GM19238 (cell line): ENCODE measurements around the gene PDCD2L.
A peak's percentile ranks its signal among the peaks of the same experiment; 100 is the strongest.
"Not testable (repeated sequence)": the region's sequence is repeated elsewhere in the genome, so short reads cannot be mapped to it uniquely, and the experiment has no call there.

Source experiments
- DNase-seq: peaks from one replicate; pipeline ENCODE4 v3.0.0; 2011; ENCODE audit warnings: low spot score; ENCODE audit not compliant: insufficient read length

Gene PDCD2L, protein sequence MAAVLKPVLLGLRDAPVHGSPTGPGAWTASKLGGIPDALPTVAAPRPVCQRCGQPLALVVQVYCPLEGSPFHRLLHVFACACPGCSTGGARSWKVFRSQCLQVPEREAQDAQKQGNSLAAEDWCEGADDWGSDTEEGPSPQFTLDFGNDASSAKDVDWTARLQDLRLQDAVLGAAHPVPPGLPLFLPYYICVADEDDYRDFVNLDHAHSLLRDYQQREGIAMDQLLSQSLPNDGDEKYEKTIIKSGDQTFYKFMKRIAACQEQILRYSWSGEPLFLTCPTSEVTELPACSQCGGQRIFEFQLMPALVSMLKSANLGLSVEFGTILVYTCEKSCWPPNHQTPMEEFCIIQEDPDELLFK

DNA sequence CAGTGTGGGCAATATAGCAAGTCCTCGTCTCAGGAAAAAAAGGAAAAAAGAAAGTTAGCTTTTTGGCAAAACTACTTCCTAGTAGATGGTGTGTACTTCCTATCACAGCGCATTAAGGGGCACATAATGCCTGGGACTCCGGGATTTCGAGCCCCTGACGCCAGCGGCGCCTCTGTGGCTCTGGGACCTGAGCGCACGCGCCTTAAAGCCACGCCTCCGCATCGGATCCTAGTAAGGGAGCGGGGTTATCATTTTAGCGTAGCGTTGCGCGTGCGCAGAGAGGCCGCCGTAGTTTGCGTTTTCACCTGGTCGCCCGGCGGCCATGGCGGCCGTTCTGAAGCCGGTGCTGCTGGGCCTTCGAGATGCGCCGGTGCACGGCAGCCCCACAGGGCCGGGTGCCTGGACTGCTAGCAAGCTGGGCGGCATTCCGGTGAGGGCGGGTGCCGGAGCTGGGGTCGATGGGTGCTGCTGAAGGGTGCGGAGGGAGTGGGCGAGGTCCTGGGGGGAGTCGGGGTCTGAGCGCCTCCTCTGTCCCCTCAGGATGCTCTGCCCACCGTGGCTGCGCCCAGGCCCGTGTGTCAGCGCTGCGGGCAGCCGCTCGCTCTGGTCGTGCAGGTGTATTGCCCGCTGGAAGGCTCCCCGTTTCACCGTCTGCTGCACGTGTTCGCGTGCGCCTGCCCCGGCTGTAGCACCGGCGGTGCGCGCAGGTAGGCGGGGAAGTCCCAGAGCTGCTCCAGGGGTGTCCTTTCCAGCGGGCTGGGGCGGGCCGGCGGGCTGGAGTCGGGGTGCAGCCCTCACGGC lies at the start of gene PDCD2L:
Gene PDCD2L, plus strand, starts transcription at position 291 of the 801 bp plus-strand sequence. Its CDS starts 32 bp downstream, at position 323.
- peak; percentile 95 for DNase-seq

DNA sequence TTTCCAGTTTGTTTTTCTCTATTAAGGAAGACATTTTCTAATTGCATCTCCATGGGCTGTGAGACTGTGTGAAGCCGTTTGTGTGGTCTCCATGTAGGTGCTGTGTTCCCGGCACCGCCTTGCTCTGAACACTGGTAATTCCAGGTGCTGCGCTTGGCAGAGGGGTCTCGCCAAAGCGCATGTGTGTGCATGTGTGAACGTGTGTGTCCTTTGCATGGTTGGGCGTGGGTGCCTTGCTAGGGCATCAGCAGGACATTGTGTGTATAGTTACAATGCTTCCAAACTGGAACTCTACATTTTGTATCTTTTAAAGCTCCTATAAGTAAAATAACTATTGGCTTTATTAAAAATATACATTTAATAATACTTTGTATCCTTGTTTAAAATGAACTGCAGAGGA lies 49.0 kb upstream of the PDCD2L start:
- DNase-seq: no peak

DNA sequence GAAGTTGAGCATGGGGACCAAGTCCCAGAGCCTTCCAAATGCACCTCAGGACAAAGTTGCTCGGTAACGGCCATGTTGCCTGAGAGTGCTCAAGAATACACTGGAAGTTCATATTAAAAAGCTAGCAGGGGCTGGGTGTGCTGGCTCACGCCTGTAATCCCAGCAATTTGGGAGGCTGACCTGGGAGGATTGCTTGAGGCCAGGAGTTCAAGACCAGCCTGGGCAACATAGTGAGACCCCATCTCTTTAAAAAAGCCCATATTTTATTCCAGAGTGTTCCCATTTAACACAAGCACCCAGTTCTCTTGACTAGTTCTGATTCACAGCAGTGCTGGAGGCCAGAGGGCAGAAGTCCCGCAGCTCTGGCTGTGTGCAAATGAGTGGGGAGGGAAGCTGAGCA lies 47.3 kb upstream of the PDCD2L start:
- DNase-seq: no peak

DNA sequence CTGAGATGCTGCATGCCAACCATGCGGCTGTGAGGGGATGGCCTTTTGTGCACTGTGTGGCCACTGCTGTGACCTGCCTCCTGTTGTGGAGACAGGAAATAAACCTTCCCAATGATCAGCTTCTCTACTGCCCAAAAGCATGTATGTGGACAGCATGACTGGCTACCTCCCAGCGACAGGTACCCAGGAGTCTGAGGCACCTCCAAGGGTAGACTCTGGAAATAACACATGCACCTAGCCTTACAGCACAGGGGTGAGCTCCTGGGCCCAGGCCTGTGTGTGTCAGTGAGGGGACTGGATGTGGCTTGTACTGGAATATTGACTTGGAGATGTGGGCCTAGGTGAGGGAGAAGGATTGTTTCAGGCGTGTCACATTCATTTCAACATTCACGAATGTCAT lies 46.8 kb upstream of the PDCD2L start:
- DNase-seq: no peak

DNA sequence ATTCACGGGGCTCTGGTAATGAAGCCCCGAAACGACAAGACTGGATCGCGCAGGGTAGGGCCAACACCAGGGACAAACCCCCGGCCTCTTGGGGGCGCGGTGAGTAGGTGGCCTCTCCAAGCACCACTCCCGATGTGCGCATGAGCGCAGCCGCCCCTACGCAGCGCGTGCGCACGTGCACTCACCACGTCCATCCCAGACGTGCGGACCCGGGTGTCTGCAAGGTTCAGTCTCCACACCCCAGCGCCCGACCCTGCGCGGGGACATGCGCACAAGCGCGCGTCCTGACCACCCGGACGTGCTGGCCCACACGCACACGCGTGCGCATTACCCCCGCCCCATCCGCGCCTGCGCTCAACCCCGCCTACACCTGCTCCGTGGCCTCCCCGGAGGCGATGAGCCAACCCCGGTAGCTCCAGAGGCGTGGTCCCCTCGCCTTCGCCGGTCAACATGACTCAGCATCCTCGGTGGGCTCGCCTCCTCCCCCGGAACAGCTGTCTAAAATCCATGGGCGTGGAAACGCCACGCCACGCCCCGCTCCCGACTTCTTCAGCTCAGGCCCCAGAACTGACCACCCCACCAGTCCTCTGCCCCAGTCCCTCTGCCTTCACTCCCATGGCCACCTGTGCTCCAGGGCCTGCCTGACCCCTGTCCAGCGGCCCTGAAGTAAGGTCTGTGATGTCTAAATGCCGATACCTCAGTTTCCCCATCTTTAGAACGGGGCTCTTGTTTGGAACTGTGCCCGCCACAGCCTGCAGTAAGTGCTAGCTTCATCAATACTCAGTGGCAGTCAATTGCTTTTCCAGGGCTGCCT lies 44.9 kb upstream of the PDCD2L start:
- DNase-seq: peak; percentile 95

DNA sequence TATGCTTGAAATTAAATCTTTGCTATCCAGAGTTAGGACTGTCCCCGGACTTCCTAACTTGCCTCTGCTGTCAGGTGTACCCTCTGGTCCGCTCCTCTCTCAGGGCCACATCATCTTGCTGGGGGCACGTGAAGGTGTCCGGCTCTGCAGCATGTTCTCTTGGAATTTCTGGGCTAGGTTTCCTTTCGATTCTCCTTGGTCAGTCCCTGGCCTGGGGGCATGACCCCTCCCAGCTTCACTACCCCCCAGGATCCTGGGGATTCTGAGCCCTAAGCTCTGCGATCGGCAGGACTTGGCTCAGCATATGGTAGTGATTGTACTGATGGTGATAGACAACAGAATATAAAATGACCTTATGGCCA lies 44.3 kb upstream of the PDCD2L start:
- no peak for DNase-seq

DNA sequence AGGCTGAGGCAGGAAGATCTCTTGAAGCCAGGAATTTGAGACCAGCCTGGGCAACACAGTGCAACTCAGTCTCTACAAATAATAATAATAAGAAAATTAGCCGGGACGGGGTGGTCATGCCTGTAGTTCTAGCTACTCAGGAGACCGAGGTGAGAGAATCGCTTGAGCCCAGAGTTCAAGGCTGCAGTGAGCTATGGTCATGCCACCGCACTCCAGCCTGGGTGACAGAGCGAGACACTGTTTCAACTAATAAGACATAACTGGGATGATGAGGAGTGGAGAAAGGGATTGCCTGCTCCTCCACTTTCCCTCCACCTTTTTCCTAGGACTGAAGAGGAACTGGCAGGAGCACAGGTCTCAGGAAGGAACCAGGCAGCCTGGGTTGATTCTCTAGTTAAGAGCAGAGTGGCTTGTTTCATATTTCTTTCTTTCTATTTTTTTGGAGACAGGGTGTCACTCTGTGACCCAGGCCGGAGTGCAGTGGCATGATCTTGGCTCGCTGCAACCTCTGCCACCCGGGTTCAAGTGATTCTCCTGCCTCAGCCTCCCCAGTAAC lies 43.8 kb upstream of the PDCD2L start:
- no peak for DNase-seq

DNA sequence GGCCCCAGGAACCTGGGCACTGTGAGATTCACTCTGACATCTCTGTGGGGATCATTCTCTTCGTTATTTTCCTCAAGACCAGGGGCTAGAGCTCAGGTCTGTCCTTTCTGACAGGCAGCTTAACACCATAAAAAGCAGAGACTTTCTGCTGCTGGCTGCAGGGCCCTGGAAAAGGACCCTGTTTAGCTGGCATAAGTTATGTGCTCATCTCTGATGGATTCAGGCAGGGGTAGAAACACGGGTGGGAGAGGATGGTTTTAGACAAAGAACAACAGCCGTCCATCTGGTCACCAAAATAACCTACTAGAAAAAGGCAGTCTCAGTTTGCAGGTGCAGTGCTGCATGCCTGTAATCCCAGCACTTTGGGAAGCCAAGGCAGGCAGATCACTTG lies 41.5 kb upstream of the PDCD2L start:
- DNase-seq: no peak

DNA sequence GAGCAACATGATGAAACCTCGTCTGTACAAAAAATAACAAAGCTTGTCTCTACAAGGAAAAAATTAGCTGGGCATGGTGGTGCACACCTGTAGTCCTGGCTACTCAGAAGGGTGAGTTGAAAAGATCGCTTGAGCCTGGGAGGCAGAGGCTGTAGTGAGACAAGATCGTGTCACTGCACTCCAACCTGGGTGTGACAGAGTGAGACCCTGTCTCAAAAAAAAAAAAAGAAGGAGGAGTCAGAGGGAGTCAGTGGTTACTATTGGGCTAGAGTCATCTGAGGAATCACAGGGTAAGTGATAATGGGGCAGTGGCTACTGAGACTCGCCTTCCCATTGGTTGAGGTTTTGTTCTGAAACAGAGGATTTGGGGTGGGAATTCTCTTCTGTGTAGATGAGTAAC lies 41.1 kb upstream of the PDCD2L start:
- DNase-seq: no peak

DNA sequence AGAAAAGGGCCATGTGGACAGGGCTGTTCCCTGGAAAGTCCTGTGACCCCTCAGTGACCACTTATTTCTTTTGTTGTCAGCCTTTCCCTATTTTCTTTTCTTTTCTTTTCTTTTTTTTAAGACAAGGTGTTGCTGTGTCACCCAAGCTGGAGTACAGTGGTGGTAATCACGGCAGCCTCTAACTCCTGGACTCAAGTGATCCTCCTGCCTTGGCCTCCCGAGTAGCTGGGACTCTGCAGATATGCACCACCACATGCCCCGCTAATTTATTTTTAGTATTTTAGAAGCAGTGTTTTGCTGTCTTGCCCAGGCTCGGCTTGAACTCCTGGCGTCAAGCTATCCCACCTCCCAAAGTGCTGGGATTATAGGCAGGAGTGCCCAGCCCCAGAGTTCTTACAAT lies 40.3 kb upstream of the PDCD2L start:
- DNase-seq: no peak

DNA sequence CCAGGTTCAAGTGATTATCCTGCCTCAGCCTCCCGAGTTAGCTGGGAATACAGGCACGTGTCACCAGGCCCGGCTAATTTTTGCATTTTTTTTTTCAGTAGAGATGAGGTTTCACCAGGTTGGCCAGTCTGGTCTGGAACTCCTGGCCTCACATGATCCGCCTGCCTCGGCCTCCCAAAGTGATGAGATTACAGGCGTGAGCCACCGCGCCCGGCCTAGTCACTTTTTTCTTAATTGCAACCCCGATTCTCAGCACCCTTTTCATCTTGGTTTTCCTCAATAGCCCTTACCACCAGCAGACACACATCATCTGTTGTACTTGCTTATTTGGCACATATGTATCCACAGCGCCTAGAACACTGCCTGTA lies 39.8 kb upstream of the PDCD2L start:
- DNase-seq: no peak

DNA sequence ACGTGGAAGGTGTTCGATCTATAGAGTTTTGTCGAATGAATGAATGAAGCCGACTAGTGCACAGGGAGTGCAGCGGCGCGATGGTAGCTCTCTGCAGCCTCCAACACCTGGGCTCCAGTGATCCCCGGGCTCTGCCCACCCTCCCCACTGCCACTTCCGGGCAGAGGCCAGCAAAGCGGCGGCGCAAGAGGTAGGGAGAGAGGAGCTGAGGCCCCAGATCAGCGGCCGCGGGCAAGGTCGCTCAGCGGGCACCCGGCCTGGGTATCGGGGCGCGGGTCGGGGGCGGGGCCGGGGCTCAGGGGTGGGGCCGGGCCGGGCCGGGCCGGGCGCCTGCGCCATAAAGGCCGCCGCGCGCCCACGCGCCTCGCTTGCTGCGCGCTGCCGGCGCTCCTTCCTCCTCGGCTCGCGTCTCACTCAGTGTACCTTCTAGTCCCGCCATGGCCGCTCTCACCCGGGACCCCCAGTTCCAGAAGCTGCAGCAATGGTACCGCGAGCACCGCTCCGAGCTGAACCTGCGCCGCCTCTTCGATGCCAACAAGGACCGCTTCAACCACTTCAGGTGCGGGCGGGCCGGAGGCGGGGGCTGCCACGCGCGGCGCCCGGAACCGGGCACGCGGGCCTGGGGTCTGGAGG lies 39.3 kb upstream of the PDCD2L start, which contains the start of gene GPI:
Gene GPI, plus strand, starts transcription at position 367 of the 633 bp plus-strand sequence. Its CDS starts 71 bp downstream, at position 438.
- DNase-seq: peak; percentile 73

DNA sequence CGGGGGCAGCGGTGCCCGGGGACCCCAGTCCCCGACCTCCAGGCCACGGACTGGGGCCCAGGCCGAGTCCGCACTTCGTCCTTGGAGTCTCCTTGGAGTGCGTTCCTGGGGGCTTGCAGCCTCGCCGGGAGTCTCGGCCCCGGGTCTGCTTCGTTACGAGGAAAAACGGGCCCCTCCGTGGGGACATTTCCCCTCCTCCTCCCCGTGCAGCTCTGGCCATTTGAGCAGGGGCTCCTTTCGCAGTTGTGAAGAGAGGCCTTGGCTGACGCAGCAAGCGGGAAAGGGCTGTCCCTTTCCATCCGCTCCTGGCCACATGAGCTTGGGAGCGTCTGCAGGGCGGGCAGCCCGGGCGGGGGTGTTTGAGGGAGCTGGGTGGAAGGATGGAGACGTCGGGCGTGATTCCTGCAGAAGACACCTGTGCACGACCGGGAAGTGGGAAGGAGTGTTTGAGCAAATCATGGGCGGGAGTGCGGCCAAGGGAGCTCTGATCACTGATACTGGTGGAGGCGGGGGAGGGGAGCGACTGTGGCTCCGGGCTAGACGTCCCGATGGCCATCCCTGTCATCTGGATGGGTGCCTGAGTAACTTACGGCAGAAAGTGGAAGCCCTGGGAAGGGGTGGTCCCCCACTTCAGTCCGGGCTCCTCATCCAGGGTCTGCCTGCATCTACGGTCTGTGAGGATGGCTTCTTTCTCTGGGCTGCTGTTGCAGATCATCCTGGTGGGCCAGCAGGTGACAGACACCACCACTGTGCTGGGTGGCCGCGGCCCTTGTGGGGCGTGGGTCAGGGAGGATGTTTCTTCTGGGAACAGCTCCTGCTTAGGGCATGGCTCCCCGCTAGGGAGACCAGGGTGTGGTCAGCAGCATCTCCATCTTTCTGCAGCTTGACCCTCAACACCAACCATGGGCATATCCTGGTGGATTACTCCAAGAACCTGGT lies 38.5 kb upstream of the PDCD2L start:
- peak; percentile 24 for DNase-seq

DNA sequence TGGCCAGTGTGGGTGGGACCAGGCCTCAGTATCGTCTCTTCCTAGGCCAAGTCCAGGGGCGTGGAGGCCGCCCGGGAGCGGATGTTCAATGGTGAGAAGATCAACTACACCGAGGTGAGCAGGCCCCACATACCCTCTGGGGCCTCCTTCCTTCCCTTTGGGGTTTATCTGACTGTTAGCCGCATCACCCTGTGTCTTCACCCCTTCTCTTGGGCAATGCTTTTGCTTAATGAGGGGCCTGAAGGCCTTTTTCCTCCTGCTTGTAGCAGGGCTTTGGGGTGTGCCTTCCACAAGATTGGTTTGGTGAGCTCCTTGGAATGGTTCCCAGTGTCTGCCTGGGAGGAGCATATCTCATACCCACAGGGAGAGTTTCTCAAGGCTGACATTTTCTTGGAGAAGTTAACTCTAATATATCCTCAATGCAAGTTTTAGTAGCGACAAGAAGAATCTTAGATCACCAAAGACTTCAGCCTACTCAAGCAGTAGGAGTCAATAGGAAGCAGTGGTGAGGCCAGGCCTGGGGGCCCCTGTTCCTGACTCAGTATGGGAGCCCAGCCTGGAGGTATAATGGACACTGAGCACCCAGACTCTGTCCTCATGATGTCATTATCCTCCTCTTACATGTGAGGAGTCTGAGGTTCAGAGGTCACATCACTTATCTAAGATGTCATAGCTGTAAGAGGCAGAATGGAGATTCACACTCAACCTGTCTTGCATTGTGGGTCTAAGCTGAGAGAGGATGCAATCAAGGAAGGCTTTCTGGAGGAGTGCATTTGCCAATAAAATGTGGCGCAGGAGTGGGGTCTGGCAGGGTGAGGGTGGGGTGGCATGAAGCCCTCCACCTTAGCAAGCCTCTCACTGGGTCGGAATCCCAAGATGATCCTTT lies 37.2 kb upstream of the PDCD2L start:
- DNase-seq: no peak

DNA sequence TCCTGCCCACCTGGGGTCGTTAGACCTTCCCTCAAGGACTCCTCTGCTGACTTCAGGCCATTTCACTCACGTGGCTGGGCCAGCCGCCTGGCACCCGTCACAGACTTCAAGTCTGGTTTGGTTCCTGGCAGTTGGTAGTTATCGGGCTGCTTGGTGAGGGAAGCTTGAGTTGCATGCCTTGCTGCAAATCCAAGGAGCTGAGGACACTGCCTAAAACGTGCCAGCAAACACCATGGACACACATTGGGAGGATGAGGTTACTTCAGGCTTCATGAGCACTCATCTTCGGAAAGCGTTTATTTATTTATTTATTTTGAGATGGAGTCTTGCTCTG lies 36.6 kb upstream of the PDCD2L start:
- no peak for DNase-seq

DNA sequence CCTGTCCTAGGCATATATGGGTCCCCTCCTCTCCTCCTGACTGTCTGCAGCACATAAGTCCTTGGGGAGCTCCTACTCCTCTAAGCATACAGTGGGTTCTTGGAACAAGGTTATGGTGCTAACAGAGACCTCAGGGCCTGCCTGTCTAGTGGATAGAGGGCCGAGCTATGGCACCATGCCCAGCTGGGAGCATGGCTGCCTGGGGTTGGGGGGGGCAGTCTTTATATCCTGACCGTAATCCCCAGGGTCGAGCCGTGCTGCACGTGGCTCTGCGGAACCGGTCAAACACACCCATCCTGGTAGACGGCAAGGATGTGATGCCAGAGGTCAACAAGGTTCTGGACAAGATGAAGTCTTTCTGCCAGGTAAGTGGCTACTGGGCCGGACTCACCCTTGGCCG lies 35.9 kb upstream of the PDCD2L start:
- DNase-seq: no peak

DNA sequence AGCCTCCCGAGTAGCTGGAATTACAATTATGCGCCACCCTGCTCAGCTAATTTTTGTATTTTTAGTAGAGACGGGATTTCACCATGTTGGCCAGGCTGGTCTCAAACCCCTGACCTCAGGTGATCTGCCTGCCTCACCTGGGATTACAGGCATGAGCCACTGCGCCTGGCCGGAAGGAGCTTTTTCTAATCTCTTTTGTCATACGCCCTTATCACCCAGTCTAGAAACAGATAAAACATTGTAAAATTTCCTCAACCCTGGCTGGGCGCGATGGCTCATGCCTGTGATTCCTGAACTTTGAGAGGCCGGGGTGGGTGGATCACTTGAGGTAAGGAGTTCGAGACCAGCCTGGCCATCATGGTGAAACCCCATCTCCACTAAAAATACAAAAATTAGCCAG lies 35.0 kb upstream of the PDCD2L start:
- DNase-seq: not testable (repeated sequence)

DNA sequence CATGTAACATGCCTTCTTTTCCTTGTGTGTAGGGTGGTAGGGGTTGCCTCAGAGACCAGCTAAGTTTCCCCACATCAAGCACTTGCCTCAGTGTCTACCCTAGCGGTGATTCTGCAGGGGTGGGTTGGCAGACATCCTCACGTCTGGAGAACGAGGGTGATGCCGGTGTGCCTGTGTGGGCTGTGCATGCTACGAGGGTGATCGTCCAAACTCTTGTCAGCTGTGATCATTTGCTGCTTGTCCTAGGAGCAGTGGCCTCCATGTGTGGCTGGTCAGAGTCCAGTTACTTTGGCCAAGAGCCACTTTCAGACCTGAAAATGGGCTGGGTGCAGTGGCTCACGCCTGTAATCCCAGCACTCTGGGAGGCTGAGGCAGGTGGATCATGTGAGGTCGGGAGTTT lies 34.1 kb upstream of the PDCD2L start:
- no peak for DNase-seq

DNA sequence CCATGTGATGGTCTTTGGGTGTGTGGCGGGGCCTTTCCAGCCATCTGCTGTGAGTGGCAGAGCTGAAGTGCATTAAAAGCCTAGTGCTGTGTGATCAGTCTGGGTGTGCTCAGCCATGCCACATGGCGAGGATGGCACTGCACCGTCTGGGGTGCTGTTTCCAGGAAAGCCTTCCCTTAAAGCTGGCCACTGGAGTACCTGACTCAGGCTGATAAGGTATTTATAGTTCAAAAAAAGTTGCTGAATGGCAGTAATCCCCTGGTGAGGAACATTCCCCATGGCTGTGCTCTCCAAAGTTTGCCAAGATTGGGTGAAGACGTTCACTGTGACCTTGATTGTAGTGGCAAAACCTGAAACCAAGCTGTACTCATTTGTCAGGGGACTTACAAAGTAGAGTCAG lies 33.2 kb upstream of the PDCD2L start:
- DNase-seq: no peak
